CD4-positive, alpha-beta T cell treated with Interleukin-10 for 1 hour (primary cell): ENCODE results near the gene PLA2G15.
"Not testable (repeated sequence)": the region's sequence is repeated elsewhere in the genome, so short reads cannot be mapped to it uniquely, and the experiment has no call there.

Source experiments
- DNase-seq: peaks from one replicate; pipeline ENCODE4 v3.0.0-alpha.2; 2020

Gene PLA2G15

GRCh38 chr16:68281368-68282063, 36.3 kb downstream of the PLA2G15 start:
- DNase-seq = peak; percentile 40

GRCh38 chr16:68282064-68282452, 36.9 kb downstream of the PLA2G15 start:
- DNase-seq = no peak

DNA sequence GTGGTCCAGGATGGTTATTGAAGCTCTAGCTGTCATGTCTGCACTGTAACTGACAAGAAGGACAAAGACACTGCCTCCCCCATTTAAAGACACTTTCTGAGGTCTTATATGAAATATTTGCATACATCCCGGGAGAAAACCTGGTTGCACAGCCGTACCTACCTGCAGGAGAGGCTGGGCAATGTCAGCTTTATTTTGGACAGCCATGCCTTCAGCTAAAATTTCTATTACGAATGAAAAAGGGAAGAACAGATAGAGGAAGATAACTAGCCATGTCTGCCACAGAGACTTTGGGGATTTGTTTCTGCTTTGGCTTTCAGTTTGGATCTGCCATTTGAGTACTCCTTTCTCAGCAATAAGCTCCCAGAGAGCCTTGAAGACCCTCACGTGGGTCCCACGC, 38.2 kb downstream of the PLA2G15 start:
- DNase-seq = no peak

- no peak for DNase-seq
Measured at GRCh38 chr16:68283801-68284598, 38.8 kb downstream of the PLA2G15 start.

DNA sequence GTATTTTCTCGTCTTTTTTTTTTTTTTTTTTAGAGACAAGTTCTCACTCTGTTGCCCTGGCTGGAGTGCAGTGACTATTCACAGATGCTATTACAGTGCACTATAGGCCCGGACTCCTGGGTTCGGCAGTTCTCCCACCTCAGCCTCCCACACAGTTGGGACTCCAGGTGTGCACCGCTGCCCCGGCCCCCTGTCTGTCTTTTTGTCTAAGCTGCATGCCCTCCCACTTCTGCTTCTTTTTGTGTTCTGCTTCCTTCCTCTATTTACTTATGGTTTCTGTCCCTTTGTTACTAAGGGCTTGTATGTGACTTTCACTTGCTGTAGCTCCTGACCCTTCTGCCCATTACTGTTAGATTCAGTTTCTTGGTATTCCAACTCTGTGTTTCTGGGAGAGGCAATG, 39.7 kb downstream of the PLA2G15 start:
- DNase-seq = no peak

GRCh38 chr16:68285683-68286082, 40.5 kb downstream of the PLA2G15 start:
- DNase-seq = no peak

- peak; percentile 62 for DNase-seq
Measured at GRCh38 chr16:68286153-68287074, 41.2 kb downstream of the PLA2G15 start.

- peak; percentile 64 for DNase-seq
Measured at GRCh38 chr16:68287276-68288251, 42.4 kb downstream of the PLA2G15 start.

GRCh38 chr16:68288252-68288650, 43.1 kb downstream of the PLA2G15 start:
- DNase-seq = no peak

GRCh38 chr16:68288796-68289195, 43.6 kb downstream of the PLA2G15 start:
- DNase-seq = not testable (repeated sequence)

- DNase-seq = no peak
Measured at GRCh38 chr16:68289202-68289601, 44.0 kb downstream of the PLA2G15 start.

DNA sequence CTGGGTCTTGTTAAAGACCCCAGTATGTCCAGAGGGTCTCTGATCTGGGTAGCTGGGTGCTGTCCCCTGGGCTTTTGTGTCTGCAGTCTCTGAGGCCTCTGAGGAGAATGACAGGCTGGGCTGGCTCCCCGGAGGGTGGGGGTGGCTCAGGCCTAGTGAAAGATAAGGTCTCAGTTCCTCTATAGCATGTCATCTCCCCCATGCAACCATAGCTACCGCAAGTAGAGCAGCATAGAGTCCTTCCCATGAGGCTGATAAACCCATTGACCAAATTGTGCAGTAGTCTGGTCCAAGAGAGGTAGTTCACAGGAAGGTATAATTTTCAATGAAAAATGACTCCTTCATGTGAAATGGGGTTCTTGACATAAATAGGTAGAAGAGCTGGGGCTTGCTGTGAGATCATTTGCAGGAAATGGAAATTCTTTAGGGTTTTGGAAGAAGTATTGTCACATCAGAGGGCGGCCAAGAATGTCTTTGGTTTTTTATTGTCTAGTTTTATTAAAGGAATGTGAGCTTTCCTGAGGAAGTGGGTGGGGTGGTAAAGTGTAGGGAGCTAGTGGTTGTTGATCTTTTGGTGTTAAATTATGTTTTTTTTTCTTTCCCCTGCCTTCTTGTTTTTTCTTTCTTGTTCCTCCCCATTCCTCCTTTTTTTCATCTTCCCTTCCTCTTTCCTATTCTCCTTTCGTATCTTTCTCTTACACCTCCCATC, 44.6 kb downstream of the PLA2G15 start:
- peak; percentile 52 for DNase-seq

GRCh38 chr16:68290450-68290849, 45.3 kb downstream of the PLA2G15 start:
- DNase-seq = no peak

DNA sequence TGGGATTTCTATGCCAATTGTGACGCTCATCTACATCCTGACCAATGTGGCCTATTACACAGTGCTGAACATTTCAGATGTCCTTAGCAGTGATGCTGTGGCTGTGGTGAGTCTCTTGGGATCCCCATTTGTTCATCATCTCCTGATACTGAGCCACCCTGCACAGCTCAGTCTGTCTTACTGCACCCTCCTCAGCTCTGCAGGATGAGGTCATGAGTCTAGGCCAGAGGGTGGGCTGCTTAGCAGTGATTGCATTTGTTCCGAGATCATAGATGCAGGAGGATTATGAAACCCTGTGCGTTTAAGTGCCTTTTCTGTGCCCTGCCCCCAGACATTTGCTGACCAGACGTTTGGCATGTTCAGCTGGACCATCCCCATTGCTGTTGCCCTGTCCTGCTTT, 46.1 kb downstream of the PLA2G15 start:
- no peak for DNase-seq

- DNase-seq = no peak
Measured at GRCh38 chr16:68292425-68292824, 47.3 kb downstream of the PLA2G15 start.

DNA sequence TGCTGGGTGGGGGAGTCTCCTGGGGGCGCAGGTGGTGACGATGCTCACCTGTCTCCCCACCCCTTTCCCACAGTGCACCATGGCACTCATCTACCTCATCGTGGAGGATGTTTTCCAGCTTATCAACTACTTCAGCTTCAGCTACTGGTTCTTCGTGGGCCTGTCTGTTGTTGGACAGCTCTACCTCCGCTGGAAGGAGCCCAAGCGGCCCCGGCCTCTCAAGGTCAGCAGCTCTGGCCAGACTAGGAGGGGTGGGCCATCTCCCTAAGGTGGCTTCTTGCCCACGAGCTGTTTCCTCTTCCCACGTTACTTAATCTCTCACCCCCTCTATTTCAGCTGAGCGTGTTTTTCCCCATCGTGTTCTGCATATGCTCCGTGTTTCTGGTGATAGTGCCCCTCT, 51.1 kb downstream of the PLA2G15 start:
- DNase-seq = no peak

DNA sequence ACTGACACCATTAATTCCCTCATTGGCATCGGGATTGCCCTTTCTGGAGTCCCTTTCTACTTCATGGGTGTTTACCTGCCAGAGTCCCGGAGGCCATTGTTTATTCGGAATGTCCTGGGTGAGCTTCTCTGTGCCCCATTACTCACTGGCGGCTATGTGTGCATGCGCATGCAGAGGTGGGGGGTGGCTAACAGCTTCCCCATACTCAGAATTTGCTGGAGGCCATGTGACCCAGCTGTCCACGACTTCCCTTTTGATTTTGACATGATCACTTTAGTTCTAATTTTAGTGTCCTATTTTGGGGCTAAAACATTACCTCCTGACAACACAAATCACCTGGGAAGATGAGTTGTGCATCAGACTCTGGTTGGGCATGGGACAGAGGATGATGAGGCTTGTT, 51.5 kb downstream of the PLA2G15 start:
- no peak for DNase-seq

GRCh38 chr16:68297908-68298307, 52.7 kb downstream of the PLA2G15 start:
- DNase-seq = no peak

DNA sequence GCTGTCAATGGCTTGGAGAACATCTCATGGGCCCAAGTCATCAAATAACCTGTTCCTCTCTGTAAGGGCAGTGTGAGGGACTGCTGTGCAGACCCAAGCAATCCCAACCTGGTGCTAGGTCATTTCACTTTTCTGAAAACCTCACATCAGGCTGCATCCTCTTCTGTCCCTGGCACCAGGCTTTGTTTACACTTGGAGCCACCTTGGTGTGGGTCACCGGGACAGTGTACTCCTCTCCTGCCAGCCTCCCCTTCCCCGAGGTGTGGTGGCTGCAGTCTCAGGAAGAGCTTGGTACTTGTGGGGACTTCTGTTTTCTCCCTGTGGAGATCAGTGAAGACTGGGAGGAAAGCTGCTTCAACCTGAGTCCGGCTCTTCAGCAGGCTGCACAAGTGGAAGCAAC, 53.1 kb downstream of the PLA2G15 start:
- DNase-seq = no peak

DNA sequence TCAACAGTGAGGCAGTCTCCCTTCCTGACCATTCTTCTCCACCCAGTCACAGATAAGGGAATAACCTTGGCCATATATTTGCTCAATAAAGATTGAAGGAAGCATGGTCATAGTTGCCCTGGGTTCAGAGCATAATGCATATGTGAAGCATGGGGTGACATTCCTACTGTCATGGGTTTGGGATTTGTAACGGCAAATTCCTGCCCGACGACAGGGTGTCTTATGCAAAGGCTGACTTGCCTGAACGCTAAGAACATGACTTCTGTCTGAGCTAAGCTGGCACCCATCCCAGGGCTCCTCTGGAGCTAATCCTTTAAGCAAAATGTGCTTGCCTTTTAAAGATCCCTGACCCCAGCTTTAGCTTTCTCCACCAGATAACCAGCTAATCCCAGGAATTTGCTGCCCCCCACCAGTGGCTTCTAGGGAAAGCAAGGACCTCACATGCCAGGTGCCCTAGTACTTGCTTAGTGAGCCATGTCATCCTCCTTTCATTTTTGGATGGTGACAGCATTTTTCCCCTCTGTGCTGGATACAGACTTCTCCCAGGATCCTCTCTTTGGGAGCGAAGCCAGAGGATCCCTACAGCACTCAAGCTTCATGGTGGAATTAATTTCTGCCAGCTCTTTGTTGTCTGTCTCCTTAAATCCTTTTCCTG, 53.9 kb downstream of the PLA2G15 start:
- DNase-seq = no peak
